DMS79 treated with DMSO at 0.1 percent for 48 hours (cell line): ENCODE measurements around the gene CPNE1.

Source experiments
- DNase-seq: peaks from one replicate; lab custom pipeline; 2025; lab: John Stamatoyannopoulos, UW

CPNE1 gene

GRCh38 chr20:35653893-35654292 is 10.8 kb downstream of the CPNE1 start:
- DNase-seq, result no peak

- DNase-seq, result no peak
Measured at GRCh38 chr20:35653430-35653734, 11.3 kb downstream of the CPNE1 start.

- no peak for DNase-seq
Measured at GRCh38 chr20:35652641-35653429, 11.9 kb downstream of the CPNE1 start.

- no peak for DNase-seq
Measured at GRCh38 chr20:35651958-35652357, 12.7 kb downstream of the CPNE1 start.

- no peak for DNase-seq
Measured at GRCh38 chr20:35650632-35651031, 14.1 kb downstream of the CPNE1 start.

GRCh38 chr20:35648836-35649235 is 15.9 kb downstream of the CPNE1 start:
- no peak for DNase-seq

- DNase-seq, result no peak
Measured at GRCh38 chr20:35644806-35645205, 19.9 kb downstream of the CPNE1 start.

- DNase-seq, result no peak
Measured at GRCh38 chr20:35643045-35643444, 21.7 kb downstream of the CPNE1 start.

GRCh38 chr20:35641743-35642142 is 23.0 kb downstream of the CPNE1 start:
- no peak for DNase-seq

GRCh38 chr20:35640724-35641123 is 24.0 kb downstream of the CPNE1 start:
- DNase-seq, result no peak

- DNase-seq, result no peak
Measured at GRCh38 chr20:35638751-35639150, 25.9 kb downstream of the CPNE1 start.

- no peak for DNase-seq
Measured at GRCh38 chr20:35637276-35637675, 27.4 kb downstream of the CPNE1 start.

GRCh38 chr20:35636095-35636494 is 28.6 kb downstream of the CPNE1 start:
- no peak for DNase-seq

GRCh38 chr20:35635652-35636051 is 29.0 kb downstream of the CPNE1 start:
- DNase-seq, result no peak

- no peak for DNase-seq
Measured at GRCh38 chr20:35632539-35633115, 32.1 kb downstream of the CPNE1 start.

- DNase-seq, result no peak
Measured at GRCh38 chr20:35630636-35631035, 34.1 kb downstream of the CPNE1 start.

- DNase-seq, result no peak
Measured at GRCh38 chr20:35629427-35630145, 35.1 kb downstream of the CPNE1 start.

- DNase-seq, result no peak
Measured at GRCh38 chr20:35627121-35627520, 37.6 kb downstream of the CPNE1 start.

GRCh38 chr20:35626386-35627001 is 38.2 kb downstream of the CPNE1 start:
- no peak for DNase-seq

- DNase-seq, result no peak
Measured at GRCh38 chr20:35625584-35626385, 38.9 kb downstream of the CPNE1 start.

GRCh38 chr20:35621560-35621946 is 43.1 kb downstream of the CPNE1 start:
- DNase-seq, result no peak
